GM10266 (cell line): ENCODE data around the gene ZFAND2B.
"Not testable (repeated sequence)": the region's sequence is repeated elsewhere in the genome, so short reads cannot be mapped to it uniquely, and the experiment has no call there.

ENCODE experiments used
- DNase-seq: peaks from one replicate; pipeline ENCODE4 v3.0.0; 2012; ENCODE audit errors: extremely low spot score
- TF ChIP-seq, protein P1 (sequence below): IDR thresholded peaks from 2 replicates; pipeline ENCODE4 v1.5.1; 2012; ENCODE audit warnings: mild to moderate bottlenecking, low read depth; ENCODE audit not compliant: control insufficient read depth, insufficient read depth; ENCODE audit errors: missing control alignments

The ZFAND2B gene

GRCh38 chr2:219198974-219199373 is 7.6 kb upstream of the ZFAND2B start:
- DNase-seq = no peak
- TF ChIP-seq, protein P1, sequence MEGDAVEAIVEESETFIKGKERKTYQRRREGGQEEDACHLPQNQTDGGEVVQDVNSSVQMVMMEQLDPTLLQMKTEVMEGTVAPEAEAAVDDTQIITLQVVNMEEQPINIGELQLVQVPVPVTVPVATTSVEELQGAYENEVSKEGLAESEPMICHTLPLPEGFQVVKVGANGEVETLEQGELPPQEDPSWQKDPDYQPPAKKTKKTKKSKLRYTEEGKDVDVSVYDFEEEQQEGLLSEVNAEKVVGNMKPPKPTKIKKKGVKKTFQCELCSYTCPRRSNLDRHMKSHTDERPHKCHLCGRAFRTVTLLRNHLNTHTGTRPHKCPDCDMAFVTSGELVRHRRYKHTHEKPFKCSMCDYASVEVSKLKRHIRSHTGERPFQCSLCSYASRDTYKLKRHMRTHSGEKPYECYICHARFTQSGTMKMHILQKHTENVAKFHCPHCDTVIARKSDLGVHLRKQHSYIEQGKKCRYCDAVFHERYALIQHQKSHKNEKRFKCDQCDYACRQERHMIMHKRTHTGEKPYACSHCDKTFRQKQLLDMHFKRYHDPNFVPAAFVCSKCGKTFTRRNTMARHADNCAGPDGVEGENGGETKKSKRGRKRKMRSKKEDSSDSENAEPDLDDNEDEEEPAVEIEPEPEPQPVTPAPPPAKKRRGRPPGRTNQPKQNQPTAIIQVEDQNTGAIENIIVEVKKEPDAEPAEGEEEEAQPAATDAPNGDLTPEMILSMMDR = no peak

GRCh38 chr2:219199470-219200211 is 6.9 kb upstream of the ZFAND2B start:
- TF ChIP-seq, protein P1 = no peak
- no peak for DNase-seq

- not testable (repeated sequence) for DNase-seq
Measured at GRCh38 chr2:219200502-219201326, 5.9 kb upstream of the ZFAND2B start.

DNA sequence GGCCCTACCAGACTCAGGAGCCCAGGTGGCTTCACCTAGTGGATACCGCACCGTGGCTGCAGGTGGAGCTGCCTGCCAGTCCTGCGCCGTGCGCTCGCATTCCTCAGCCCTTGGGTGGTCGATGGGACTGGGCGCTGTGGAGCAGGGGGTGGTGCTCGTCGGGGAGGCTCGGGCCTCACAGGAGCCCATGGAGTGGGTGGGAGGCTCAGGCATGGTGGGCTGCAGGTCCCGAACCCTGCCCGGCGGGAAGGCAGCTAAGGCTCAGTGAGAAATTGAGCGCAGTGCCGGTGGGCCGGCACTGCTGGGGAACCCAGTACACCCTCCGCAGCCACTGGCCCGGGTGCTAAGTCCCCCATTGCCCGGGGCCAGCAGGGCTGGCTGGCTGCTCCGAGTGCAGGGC is 5.3 kb upstream of the ZFAND2B start:
- not testable (repeated sequence) for DNase-seq

DNA sequence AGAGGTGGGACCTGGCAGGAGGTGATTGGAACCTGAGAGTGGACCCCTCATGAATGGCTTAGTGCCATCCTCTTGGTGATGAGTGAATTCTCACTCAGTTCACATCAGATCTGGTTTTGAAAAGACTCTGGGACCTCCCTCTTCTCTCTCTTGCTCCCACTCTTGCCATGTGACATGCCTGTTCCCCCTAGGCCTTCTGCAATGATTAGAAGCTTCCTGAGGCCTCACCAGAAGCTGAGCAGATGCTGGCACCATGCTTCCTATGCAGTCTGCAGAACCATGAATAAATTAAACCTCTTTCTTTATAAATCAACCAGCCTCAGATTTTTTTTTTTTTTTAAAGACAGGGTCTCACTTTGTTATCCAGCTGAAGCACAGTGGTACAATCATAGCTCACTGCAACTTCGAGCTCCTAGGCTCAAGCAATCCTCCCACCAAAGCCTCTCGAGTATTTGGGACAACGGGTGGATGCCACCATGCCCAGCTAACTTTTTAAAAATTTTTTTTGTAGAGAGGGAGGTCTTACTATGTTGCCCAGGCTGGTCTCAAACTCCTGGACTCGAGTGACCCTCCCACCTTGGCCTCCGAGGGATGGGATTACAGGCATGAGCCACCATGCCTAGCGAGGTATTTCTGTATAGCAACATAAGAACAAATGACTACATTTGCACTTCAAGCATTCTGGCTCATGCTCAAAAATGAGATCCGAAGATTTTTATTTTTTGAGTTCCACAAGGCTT is 2.0 kb upstream of the ZFAND2B start:
- no peak for DNase-seq
- TF ChIP-seq, protein P1 = no peak

DNA sequence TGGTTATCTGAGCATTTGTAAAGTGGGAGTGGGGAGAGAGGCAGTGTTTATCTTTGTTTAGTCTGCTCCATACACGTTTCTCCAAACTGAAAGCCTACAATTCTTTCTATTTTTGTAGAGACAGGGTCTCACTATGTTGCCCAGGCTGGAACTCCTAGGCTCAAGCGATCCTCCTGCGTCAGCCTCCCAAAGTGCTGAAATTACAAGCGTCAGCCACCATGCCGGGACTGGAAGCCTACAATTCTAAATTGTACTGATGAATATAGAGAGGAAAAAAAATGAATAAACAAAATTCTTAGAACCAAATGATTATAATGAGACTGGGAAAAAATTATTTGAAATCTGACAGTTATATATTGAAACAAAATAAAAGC is 1.4 kb upstream of the ZFAND2B start:
- TF ChIP-seq, protein P1 = no peak
- no peak for DNase-seq

- TF ChIP-seq, protein P1 = no peak
Measured at GRCh38 chr2:219205981-219206327, 628 bp upstream of the ZFAND2B start.

More at GRCh38 chr2:219205981-219206327, 628 bp upstream of the ZFAND2B start:
- DNase-seq = no peak
